GM12864 (cell line): Measurements from ENCODE around the gene MCTP2.

Source experiments
- DNase-seq: peaks from one replicate; pipeline ENCODE4 v3.0.0-alpha.2; 2011; ENCODE audit warnings: low read depth
- H3K4me3 ChIP-seq: 2 replicates; pipeline ENCODE4 v1.5.1; 2011; ENCODE audit warnings: mild to moderate bottlenecking, low read depth, low read length, control low read depth
- CTCF ChIP-seq: IDR thresholded peaks from 2 replicates; pipeline ENCODE4 v1.5.1; 2011; ENCODE audit warnings: low read depth, mild to moderate bottlenecking, moderate library complexity, low read length, control low read depth, inconsistent platforms; ENCODE audit errors: missing control alignments

MCTP2 gene

DNA sequence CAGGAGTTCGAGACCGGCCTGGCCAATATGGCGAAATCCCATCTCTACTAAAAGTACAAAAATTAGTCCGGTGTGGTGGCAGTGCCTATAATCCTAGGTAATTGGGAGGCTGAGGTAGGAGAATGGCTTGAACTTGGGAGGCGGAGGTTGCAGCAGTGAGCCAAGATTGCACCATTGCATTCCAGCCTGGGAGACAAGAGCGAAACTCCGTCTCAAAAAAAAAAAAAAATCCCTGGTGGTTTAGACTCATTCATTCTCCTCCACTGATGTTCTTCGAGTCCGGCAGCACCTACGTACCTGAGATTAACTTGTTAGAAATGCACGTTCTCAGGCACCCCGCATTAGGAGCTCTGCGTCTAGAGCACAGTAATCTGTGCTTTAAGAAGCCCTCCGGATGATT, 3.7 kb downstream of the MCTP2 start:
- TF ChIP-seq CTCF = no peak
- H3K4me3 ChIP-seq = no peak overlapping the region
- no peak for DNase-seq

DNA sequence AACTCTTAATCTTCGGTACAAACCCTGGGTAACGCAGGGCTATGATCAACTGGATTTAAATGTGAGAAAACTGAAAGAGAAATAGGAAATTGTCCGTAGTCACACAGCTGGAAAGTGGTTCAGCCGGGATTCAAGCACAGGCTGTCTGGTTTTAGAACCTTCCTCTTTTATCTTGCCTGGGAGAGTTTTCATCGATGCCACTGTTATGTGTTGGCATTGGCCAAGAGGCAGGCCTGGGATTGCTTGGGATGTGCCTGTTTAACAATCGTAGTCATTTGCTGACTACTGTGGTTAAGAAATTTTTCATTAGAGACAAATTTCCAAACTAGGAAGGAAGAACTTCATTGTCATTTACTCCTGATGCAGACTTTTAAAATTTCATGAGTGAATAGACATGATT, 4.3 kb downstream of the MCTP2 start:
- no peak overlapping the region for H3K4me3 ChIP-seq
- no peak for DNase-seq

DNA sequence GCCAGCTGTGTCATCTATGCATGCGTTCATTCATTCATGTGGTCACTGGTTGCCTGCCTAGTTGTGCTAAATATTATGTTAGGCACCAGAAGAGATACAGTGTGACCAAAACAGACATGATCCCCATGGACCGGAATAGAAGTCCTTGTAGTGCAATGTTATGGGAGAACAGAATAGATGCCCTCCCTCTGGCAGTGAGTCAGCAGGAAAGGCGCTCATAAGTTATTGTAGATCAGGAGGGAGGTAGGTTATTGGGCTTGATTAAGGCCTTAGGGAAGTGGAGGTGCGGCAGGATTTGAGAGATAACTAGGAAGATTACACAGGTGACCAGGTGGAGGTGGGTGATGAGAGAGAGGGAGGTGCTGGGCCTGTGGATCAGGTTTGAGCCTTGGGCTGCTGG, 5.2 kb downstream of the MCTP2 start:
- TF ChIP-seq CTCF = no peak
- no peak overlapping the region for H3K4me3 ChIP-seq
- DNase-seq = no peak

More for the DNA sequence above, 4.3 kb downstream of the MCTP2 start:
- TF ChIP-seq CTCF = no peak

- TF ChIP-seq CTCF = no peak
- no peak overlapping the region for H3K4me3 ChIP-seq
- no peak for DNase-seq
Measured at GRCh38 chr15:94237903-94238302, 6.5 kb downstream of the MCTP2 start.

GRCh38 chr15:94238539-94239118, 7.3 kb downstream of the MCTP2 start:
- H3K4me3 ChIP-seq = no peak overlapping the region
- TF ChIP-seq CTCF = no peak
- no peak for DNase-seq

GRCh38 chr15:94239474-94239873, 8.1 kb downstream of the MCTP2 start:
- DNase-seq = no peak

More at GRCh38 chr15:94239474-94239873, 8.1 kb downstream of the MCTP2 start:
- no peak for TF ChIP-seq CTCF
- H3K4me3 ChIP-seq = no peak overlapping the region
